IPS-18a (cell line): ENCODE data around the gene THOC3.
"Not testable (repeated sequence)": the region's sequence is repeated elsewhere in the genome, so short reads cannot be mapped to it uniquely, and the experiment has no call there.

Source experiments
- H3K27ac ChIP-seq: one replicate; pipeline ENCODE4 v1.5.1; 2013; ENCODE audit warnings: low read length
- H3K27me3 ChIP-seq: one replicate; pipeline ENCODE4 v1.6.1; 2013; ENCODE audit warnings: mild to moderate bottlenecking, low read length; ENCODE audit not compliant: control insufficient read depth, insufficient read depth
- H3K36me3 ChIP-seq: one replicate; pipeline ENCODE4 v1.6.1; 2013; ENCODE audit warnings: low read depth, low read length; ENCODE audit not compliant: control insufficient read depth
- H3K4me1 ChIP-seq: one replicate; pipeline ENCODE4 v1.6.1; 2013; ENCODE audit warnings: low read depth, low read length; ENCODE audit not compliant: control insufficient read depth
- H3K4me3 ChIP-seq: one replicate; pipeline ENCODE4 v1.5.1; 2013; ENCODE audit warnings: low read length
- H3K9ac ChIP-seq: one replicate; pipeline ENCODE4 v1.6.1; 2013; ENCODE audit warnings: mild to moderate bottlenecking, low read length, moderate library complexity
- H3K9me3 ChIP-seq: one replicate; pipeline ENCODE4 v1.6.1; 2013; ENCODE audit warnings: low read depth, low read length; ENCODE audit not compliant: control insufficient read depth

The THOC3 gene, protein sequence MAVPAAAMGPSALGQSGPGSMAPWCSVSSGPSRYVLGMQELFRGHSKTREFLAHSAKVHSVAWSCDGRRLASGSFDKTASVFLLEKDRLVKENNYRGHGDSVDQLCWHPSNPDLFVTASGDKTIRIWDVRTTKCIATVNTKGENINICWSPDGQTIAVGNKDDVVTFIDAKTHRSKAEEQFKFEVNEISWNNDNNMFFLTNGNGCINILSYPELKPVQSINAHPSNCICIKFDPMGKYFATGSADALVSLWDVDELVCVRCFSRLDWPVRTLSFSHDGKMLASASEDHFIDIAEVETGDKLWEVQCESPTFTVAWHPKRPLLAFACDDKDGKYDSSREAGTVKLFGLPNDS

GRCh38 chr5:175967471-175968372 lies at the start of gene THOC3:
Gene THOC3, minus strand, starts transcription at chr5:175968315. Its CDS starts 107 bp downstream, at chr5:175968208.
- not testable (repeated sequence) for H3K27ac ChIP-seq, H3K36me3 ChIP-seq, H3K4me1 ChIP-seq, H3K27me3 ChIP-seq, H3K9me3 ChIP-seq
- H3K9ac ChIP-seq = peak within 1 kb of the TSS; percentile 42
- peak within 1 kb of the TSS; percentile 68 for H3K4me3 ChIP-seq

- H3K36me3 ChIP-seq, H3K9ac ChIP-seq, H3K27ac ChIP-seq, H3K9me3 ChIP-seq, H3K27me3 ChIP-seq, H3K4me1 ChIP-seq, H3K4me3 ChIP-seq: not testable (repeated sequence)
Measured at GRCh38 chr5:176017324-176017723, 49.2 kb upstream of the THOC3 start.

- not testable (repeated sequence) for H3K9me3 ChIP-seq
Measured at GRCh38 chr5:176014360-176014759, 46.2 kb upstream of the THOC3 start.

DNA sequence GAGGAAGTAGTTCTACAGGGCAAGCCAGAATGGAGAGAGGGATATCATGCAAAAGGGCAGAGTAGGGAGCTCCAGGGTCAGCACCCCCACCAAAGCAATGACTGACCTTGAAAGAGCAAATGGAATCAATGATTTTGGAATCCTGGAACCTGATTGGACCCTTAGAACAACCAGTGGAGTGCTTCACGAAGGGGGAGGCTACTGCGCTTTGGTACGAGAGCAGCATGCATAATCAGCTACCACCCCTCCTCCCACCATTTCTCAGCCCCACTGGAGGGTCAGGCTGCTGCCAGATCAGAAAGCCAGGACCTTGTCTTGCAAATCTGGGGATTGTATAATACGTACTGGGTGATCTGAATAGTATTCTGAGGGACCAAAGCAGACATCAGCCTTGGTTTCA lies 43.0 kb upstream of the THOC3 start:
- not testable (repeated sequence) for H3K27me3 ChIP-seq

More at GRCh38 chr5:176014360-176014759, 46.2 kb upstream of the THOC3 start:
- not testable (repeated sequence) for H3K27me3 ChIP-seq, H3K9ac ChIP-seq, H3K36me3 ChIP-seq, H3K4me3 ChIP-seq, H3K27ac ChIP-seq, H3K4me1 ChIP-seq

GRCh38 chr5:176010202-176010601 lies 42.1 kb upstream of the THOC3 start:
- not testable (repeated sequence) for H3K27ac ChIP-seq, H3K9me3 ChIP-seq, H3K4me3 ChIP-seq, H3K36me3 ChIP-seq, H3K27me3 ChIP-seq, H3K4me1 ChIP-seq, H3K9ac ChIP-seq

More for the DNA sequence above, 43.0 kb upstream of the THOC3 start:
- not testable (repeated sequence) for H3K9ac ChIP-seq, H3K4me1 ChIP-seq, H3K36me3 ChIP-seq, H3K27ac ChIP-seq, H3K4me3 ChIP-seq, H3K9me3 ChIP-seq

DNA sequence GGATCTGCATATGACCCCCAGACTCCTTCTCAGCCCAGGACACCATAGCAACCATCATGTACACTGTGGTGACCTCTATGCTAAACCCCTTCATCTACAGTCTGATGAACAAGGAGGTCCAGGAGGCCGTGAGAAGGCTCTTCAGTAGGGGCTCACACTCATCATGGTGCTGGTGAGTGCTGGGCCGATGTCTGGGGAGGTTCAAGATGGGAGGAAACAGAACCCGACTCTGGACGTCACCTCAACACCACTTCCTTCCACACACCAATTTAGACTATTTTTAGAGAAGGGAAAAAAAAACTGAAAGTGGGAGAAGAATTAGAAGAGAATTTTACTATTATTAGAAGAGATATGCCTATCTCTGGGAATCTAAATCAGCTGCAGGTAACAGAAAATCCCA lies 39.1 kb upstream of the THOC3 start:
- H3K9ac ChIP-seq, H3K4me1 ChIP-seq, H3K36me3 ChIP-seq, H3K27ac ChIP-seq, H3K27me3 ChIP-seq, H3K4me3 ChIP-seq, H3K9me3 ChIP-seq: not testable (repeated sequence)

GRCh38 chr5:176006819-176007218 lies 38.7 kb upstream of the THOC3 start:
- not testable (repeated sequence) for H3K9me3 ChIP-seq, H3K27me3 ChIP-seq, H3K36me3 ChIP-seq, H3K4me1 ChIP-seq, H3K27ac ChIP-seq, H3K4me3 ChIP-seq, H3K9ac ChIP-seq

- H3K9me3 ChIP-seq, H3K4me3 ChIP-seq, H3K36me3 ChIP-seq, H3K4me1 ChIP-seq, H3K9ac ChIP-seq, H3K27ac ChIP-seq, H3K27me3 ChIP-seq: not testable (repeated sequence)
Measured at GRCh38 chr5:175997979-175998378, 29.9 kb upstream of the THOC3 start.

DNA sequence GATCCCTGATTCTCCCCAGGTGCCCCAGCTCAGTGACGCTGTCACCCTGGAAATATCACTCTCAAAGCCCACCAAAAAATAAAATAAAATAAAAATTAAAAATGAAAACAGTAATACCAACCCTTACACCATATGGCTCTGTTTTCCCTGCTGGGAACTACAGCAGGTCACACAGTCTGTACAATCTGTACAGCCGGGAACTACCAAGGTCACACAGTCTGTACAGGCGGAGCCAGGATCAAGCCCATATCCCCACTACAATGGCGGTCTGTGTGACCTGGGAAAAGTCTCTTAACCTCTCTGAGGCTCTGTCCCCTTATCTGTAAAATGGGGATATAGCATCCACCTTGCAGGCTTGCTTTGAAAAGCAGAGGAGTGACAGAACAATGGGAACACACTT lies 29.4 kb upstream of the THOC3 start:
- not testable (repeated sequence) for H3K27me3 ChIP-seq, H3K9ac ChIP-seq, H3K36me3 ChIP-seq, H3K4me1 ChIP-seq, H3K9me3 ChIP-seq, H3K4me3 ChIP-seq, H3K27ac ChIP-seq

DNA sequence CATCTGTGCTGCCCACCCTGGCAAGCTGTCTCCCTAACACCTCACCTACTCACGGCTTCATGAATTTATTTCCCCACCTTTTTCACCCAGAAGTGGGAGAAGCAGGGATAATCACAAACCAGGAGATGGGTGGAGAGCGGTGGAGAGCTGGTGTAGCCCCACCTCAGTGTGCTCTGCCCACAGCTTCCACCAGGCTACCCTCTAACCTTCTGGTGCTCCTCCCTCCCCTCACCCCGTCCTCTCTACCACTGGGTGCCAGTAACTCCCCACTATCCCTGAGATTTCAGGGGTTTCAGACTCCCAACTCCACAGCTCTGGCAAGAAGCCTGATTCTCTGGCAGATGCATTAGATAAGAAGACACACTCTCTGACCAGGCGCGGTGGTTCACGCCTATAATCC lies 28.7 kb upstream of the THOC3 start:
- not testable (repeated sequence) for H3K9ac ChIP-seq, H3K27me3 ChIP-seq, H3K4me1 ChIP-seq, H3K4me3 ChIP-seq, H3K9me3 ChIP-seq, H3K36me3 ChIP-seq, H3K27ac ChIP-seq

DNA sequence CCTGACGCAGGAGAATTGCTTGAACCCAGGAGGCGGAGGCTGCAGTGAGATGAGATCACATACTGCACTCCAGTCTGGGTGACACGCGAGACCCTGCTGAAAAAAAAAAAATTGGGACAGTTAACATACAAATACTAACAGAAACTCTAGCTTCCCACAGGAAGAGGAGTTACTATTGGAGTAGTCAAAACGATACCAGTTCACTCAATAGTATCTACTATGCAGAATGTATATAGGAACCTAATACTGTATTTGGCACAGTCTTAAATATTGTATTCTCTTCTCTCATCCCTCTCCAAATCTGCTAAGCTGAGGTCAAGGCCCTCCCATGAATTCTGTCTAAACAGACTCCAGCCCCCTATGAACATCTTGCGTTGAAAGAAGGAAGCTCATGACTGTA lies 27.4 kb upstream of the THOC3 start:
- H3K36me3 ChIP-seq, H3K4me3 ChIP-seq, H3K9ac ChIP-seq, H3K27ac ChIP-seq, H3K4me1 ChIP-seq, H3K27me3 ChIP-seq, H3K9me3 ChIP-seq: not testable (repeated sequence)
